Gastroesophageal sphincter (tissue), 3 donors: ENCODE measurements around the gene ABHD1.

ENCODE experiments used
- CTCF ChIP-seq, 4 experiments: fragments of 200-600 bp in 2 of 4; fragments of 450-650 bp in 2 of 4; sonication (generic) in 1 of 4; IDR thresholded peaks; one replicate each; pipeline ENCODE4 v1.5.1; 2017 to 2019; ENCODE audit warnings: antibody characterized with exemption in 4 of 4, mild to moderate bottlenecking in 2 of 4, moderate library complexity in 2 of 4
- EP300 ChIP-seq: sonication (generic); formaldehyde crosslinking; IDR thresholded peaks from one replicate; pipeline ENCODE4 v1.6.1; 2017; ENCODE audit warnings: antibody characterized with exemption, mild to moderate bottlenecking
- POLR2A ChIP-seq, 2 donors: fragments of 450-650 bp; IDR thresholded peaks; one replicate each; pipeline ENCODE4 v1.6.1; 2017; ENCODE audit warnings: antibody characterized with exemption in 2 of 2, mild to moderate bottlenecking in 2 of 2, moderate library complexity in 1 of 2
- POLR2AphosphoS5 ChIP-seq: sonication (generic); formaldehyde crosslinking; IDR thresholded peaks from one replicate; pipeline ENCODE4 v1.6.1; 2017; ENCODE audit warnings: antibody characterized with exemption

- TF ChIP-seq POLR2AphosphoS5 = no peak
- TF ChIP-seq CTCF (IDR thresholded peaks at IDR 0.05) = no peak
- TF ChIP-seq POLR2A (IDR thresholded peaks at IDR 0.05) = no peak
- no peak for TF ChIP-seq EP300
These were observed 41.4 kb upstream of the ABHD1 start for GRCh38 chr2:27081984-27082772.
